IPS-20b (cell line): ENCODE data around the gene GSPT2.
"Not testable (repeated sequence)": the region's sequence is repeated elsewhere in the genome, so short reads cannot be mapped to it uniquely, and the experiment has no call there.

Experiments
- H3K27ac ChIP-seq: one replicate; pipeline ENCODE4 v1.5.1; 2013; ENCODE audit warnings: low read length
- H3K27me3 ChIP-seq: 2 replicates; pipeline ENCODE4 v1.6.1; 2013; ENCODE audit warnings: mild to moderate bottlenecking, low read length, inconsistent platforms; ENCODE audit not compliant: insufficient read depth
- H3K36me3 ChIP-seq: 2 replicates; pipeline ENCODE4 v1.6.1; 2013; ENCODE audit warnings: low read depth, mild to moderate bottlenecking, inconsistent platforms, low read length, moderate library complexity; ENCODE audit not compliant: insufficient read depth
- H3K4me1 ChIP-seq: 2 replicates; pipeline ENCODE4 v1.6.1; 2013; ENCODE audit warnings: mild to moderate bottlenecking, control low read depth, inconsistent platforms, low read length, moderate library complexity; ENCODE audit not compliant: insufficient read depth
- H3K4me3 ChIP-seq: 2 replicates; pipeline ENCODE4 v1.5.1; 2013; ENCODE audit warnings: mild to moderate bottlenecking, low read length, inconsistent platforms
- H3K9ac ChIP-seq: 2 replicates; pipeline ENCODE4 v1.6.1; 2013; ENCODE audit warnings: low read depth, mild to moderate bottlenecking, inconsistent platforms, low read length, moderate library complexity
- H3K9me3 ChIP-seq: 2 replicates; pipeline ENCODE4 v1.6.1; 2013; ENCODE audit warnings: mild to moderate bottlenecking, low read depth, low read length, inconsistent platforms; ENCODE audit not compliant: insufficient read depth

GSPT2 gene

GRCh38 chrX:51743179-51743957 lies at the start of gene GSPT2:
Gene GSPT2 (plus strand): TSS chrX:51743442. CDS start chrX:51743627, 185 bp downstream.
- H3K9ac ChIP-seq: peak within 1 kb of the TSS; percentile 95
- peak within 1 kb of the TSS; percentile 72 for H3K27ac ChIP-seq
- no peaks in the 10 kb centered on the region for H3K9me3 ChIP-seq
- H3K27me3 ChIP-seq: no peaks in the 10 kb centered on the region
- H3K36me3 ChIP-seq: peaks cover 20% of the 10 kb centered on the region
- peaks cover 8% of the 10 kb centered on the region; the same call in 1 of the 2 replicates for H3K4me1 ChIP-seq
- H3K4me3 ChIP-seq: peak within 1 kb of the TSS; percentile 91

- no peak overlapping the region for H3K27ac ChIP-seq
- H3K4me3 ChIP-seq: no peak overlapping the region
- no peaks in the 10 kb centered on the region for H3K4me1 ChIP-seq
- H3K36me3 ChIP-seq: no peaks in the 10 kb centered on the region
- H3K9me3 ChIP-seq: no peaks in the 10 kb centered on the region
- no peak overlapping the region for H3K9ac ChIP-seq
- H3K27me3 ChIP-seq: no peaks in the 10 kb centered on the region
These were observed 49.0 kb upstream of the GSPT2 start for GRCh38 chrX:51694254-51694653.

GRCh38 chrX:51697397-51697796 lies 45.8 kb upstream of the GSPT2 start:
- Histone ChIP-seq H3K9ac (no peak overlapping the region), H3K4me1 (no peaks in the 10 kb centered on the region), H3K9me3 (no peaks in the 10 kb centered on the region), H3K27me3 (no peaks in the 10 kb centered on the region), H3K27ac (no peak overlapping the region), H3K36me3 (no peaks in the 10 kb centered on the region), H3K4me3 (no peak overlapping the region)

- not testable (repeated sequence) for H3K27ac ChIP-seq
These were observed 32.7 kb upstream of the GSPT2 start, which contains the start of gene CENPVL1 for GRCh38 chrX:51710277-51711164. Gene CENPVL1 (plus strand): TSS chrX:51710512. CDS start chrX:51710512, 0 bp downstream.

GRCh38 chrX:51712943-51713647 lies 30.1 kb upstream of the GSPT2 start:
- not testable (repeated sequence) for H3K36me3 ChIP-seq, H3K4me3 ChIP-seq, H3K9ac ChIP-seq, H3K4me1 ChIP-seq, H3K9me3 ChIP-seq, H3K27ac ChIP-seq, H3K27me3 ChIP-seq

More at GRCh38 chrX:51710277-51711164, 32.7 kb upstream of the GSPT2 start, which contains the start of gene CENPVL1:
- H3K9ac ChIP-seq, H3K9me3 ChIP-seq, H3K36me3 ChIP-seq, H3K27me3 ChIP-seq, H3K4me3 ChIP-seq, H3K4me1 ChIP-seq: not testable (repeated sequence)

GRCh38 chrX:51728202-51728601 lies 15.0 kb upstream of the GSPT2 start:
- H3K9ac ChIP-seq: no peak overlapping the region
- no peaks in the 10 kb centered on the region; the same call in 1 of the 2 replicates for H3K4me1 ChIP-seq
- no peak overlapping the region for H3K27ac ChIP-seq
- H3K9me3 ChIP-seq: no peaks in the 10 kb centered on the region
- H3K27me3 ChIP-seq: peaks cover 17% of the 10 kb centered on the region; the same call in 1 of the 2 replicates
- H3K36me3 ChIP-seq: no peaks in the 10 kb centered on the region
- H3K4me3 ChIP-seq: peak overlapping the region; percentile 29; the same call in 1 of the 2 replicates

GRCh38 chrX:51737091-51737490 lies 6.2 kb upstream of the GSPT2 start:
- H3K9me3 ChIP-seq: no peaks in the 10 kb centered on the region
- H3K4me1 ChIP-seq: peaks cover under 1% of the 10 kb centered on the region; the same call in 1 of the 2 replicates
- no peak overlapping the region for H3K4me3 ChIP-seq
- no peak overlapping the region for H3K27ac ChIP-seq
- H3K9ac ChIP-seq: no peak overlapping the region
- no peaks in the 10 kb centered on the region for H3K27me3 ChIP-seq
- no peaks in the 10 kb centered on the region for H3K36me3 ChIP-seq

- Histone ChIP-seq H3K4me1 (peaks cover 8% of the 10 kb centered on the region; the same call in 1 of the 2 replicates), H3K36me3 (peaks cover 20% of the 10 kb centered on the region), H3K27ac (peak overlapping the region; percentile 72), H3K4me3 (peak overlapping the region; percentile 91), H3K9me3 (no peaks in the 10 kb centered on the region), H3K9ac (peak overlapping the region; percentile 95; the same call in 1 of the 2 replicates), H3K27me3 (no peaks in the 10 kb centered on the region)
These were observed 656 bp upstream of the GSPT2 start for GRCh38 chrX:51742586-51742985.

GRCh38 chrX:51747671-51748070 lies 4.4 kb downstream of the GSPT2 start:
- Histone ChIP-seq H3K27me3 (no peaks in the 10 kb centered on the region), H3K4me1 (peaks cover 4% of the 10 kb centered on the region; the same call in 1 of the 2 replicates), H3K27ac (no peak overlapping the region), H3K4me3 (no peak overlapping the region), H3K9me3 (no peaks in the 10 kb centered on the region), H3K36me3 (peaks cover 20% of the 10 kb centered on the region), H3K9ac (no peak overlapping the region)

- H3K4me3 ChIP-seq: no peak overlapping the region
- H3K36me3 ChIP-seq: no peaks in the 10 kb centered on the region
- no peaks in the 10 kb centered on the region for H3K27me3 ChIP-seq
- no peak overlapping the region for H3K27ac ChIP-seq
- H3K4me1 ChIP-seq: no peaks in the 10 kb centered on the region
- H3K9me3 ChIP-seq: no peaks in the 10 kb centered on the region
- H3K9ac ChIP-seq: no peak overlapping the region
These were observed 16.0 kb downstream of the GSPT2 start for GRCh38 chrX:51759055-51759839.
